Esophagus muscularis mucosa (tissue), 4 donors: ENCODE results near the gene LRRC43.

Experiments
- CTCF ChIP-seq, 3 experiments: fragments of 200-600 bp in 2 of 3; fragments of 450-650 bp in 1 of 3; sonication (generic) in 2 of 3; IDR thresholded peaks; one replicate each; pipeline ENCODE4 v1.5.1; 2017 to 2019; ENCODE audit warnings: antibody characterized with exemption in 3 of 3, mild to moderate bottlenecking in 2 of 3, moderate library complexity in 1 of 3
- EP300 ChIP-seq: sonication (generic); formaldehyde crosslinking; IDR thresholded peaks from one replicate; pipeline ENCODE4 v1.6.1; 2017; ENCODE audit warnings: antibody characterized with exemption
- POLR2A ChIP-seq: fragments of 450-650 bp; IDR thresholded peaks from one replicate; pipeline ENCODE4 v1.6.1; 2017; ENCODE audit warnings: antibody characterized with exemption, moderate library complexity, mild to moderate bottlenecking, low read depth

GRCh38 chr12:122172262-122172939, 10.5 kb upstream of the LRRC43 start:
- TF ChIP-seq CTCF (IDR thresholded peaks at IDR 0.05) (no peak), EP300 (no peak), POLR2A (no peak)
